Measurements from ENCODE around the gene SLC35G3. TPM values are rescaled to one million over a fixed set of nuclear protein-coding genes. Genes with fewer than 3 reads are reported as not detected.

SLC35G3 gene
- polyA plus RNA-seq, 2 of the 4 experiments (the other 2 are of a cell fraction), result not detected

GRCh38 chr17:35148144-35148543 lies 46.0 kb downstream of the SLC35G3 start (continued):
- TF ChIP-seq BCL3 (IDR thresholded peaks at IDR 0.05) (no peak), NFE2L2 (conservative IDR thresholded peaks at IDR 0.05; ENCODE audit: low read length) (no peak), MYC (IDR thresholded peaks at IDR 0.05; ENCODE audit: borderline replicate concordance, low read length) (no peak), HOXB13 (CRISPR knock-in tag; IDR thresholded peaks at IDR 0.05; ENCODE audit: low read depth) (no peak), BHLHE40 (IDR thresholded peaks at IDR 0.05; ENCODE audit: low read depth, low read length) (no peak)

- Histone ChIP-seq H3K4me3 (no peak within 1 kb of the TSS), H3K9me3 (no peaks in the 10 kb centered on the region), H3K4me2 (no peak within 1 kb of the TSS), H3K4me1 (no peaks in the 10 kb centered on the region), H3K27ac (no peak within 1 kb of the TSS)
- WGBS (ENCODE audit: missing lambda C conversion rate), result 78% methylated on average over 4 of the region's 4 CpGs
- ATAC-seq (no peak), FAIRE-seq (no peak), DNase-seq (ENCODE audit: low read depth in 1 of 2, low spot score in 1 of 2) (no peak)
- ChIA-PET POLR2A (interaction anchor here (1.2 to 1.5 kb wide), 2 partner anchors 15 to 166 kb away, joined by 3 read pairs; no protein-coding TSS in a partner anchor), CTCF (interaction anchor here (0.7 to 3.6 kb wide), 7 partner anchors 13 to 392 kb away, joined by 3 to 17 read pairs (median 4); partner anchors contain the start of gene RAD51D)
- TF ChIP-seq HES2 (IDR thresholded peaks at IDR 0.05), result no peak
- TF ChIP-seq CBX8 (IDR thresholded peaks at IDR 0.05), result no peak
- TF ChIP-seq GATA3 (IDR thresholded peaks at IDR 0.05; ENCODE audit: borderline replicate concordance), result no peak
- no peak for TF ChIP-seq HMGXB4 (CRISPR knock-in tag; IDR thresholded peaks at IDR 0.05; ENCODE audit: borderline replicate concordance)
- no peak for TF ChIP-seq E2F6 (IDR thresholded peaks at IDR 0.05; ENCODE audit: borderline replicate concordance, low read depth)
- TF ChIP-seq NPAS2 (CRISPR knock-in tag; IDR thresholded peaks at IDR 0.05; ENCODE audit: borderline replicate concordance), result no peak
- no peak for TF ChIP-seq HDAC2 (IDR thresholded peaks at IDR 0.05)
- TF ChIP-seq USF2 (IDR thresholded peaks at IDR 0.05), result no peak
- TF ChIP-seq SREBF2 (IDR thresholded peaks at IDR 0.05), result no peak
- TF ChIP-seq ZC3H11A (IDR thresholded peaks at IDR 0.05), result no peak
- TF ChIP-seq KDM1A (IDR thresholded peaks at IDR 0.05; ENCODE audit: low read depth), result no peak
- TF ChIP-seq RARB (CRISPR knock-in tag; IDR thresholded peaks at IDR 0.05), result no peak
- no peak for TF ChIP-seq FOSL2 (IDR thresholded peaks at IDR 0.05)
- TF ChIP-seq FOSL2 (CRISPR knock-in tag; IDR thresholded peaks at IDR 0.05), result no peak
- TF ChIP-seq HOXA7 (CRISPR knock-in tag; IDR thresholded peaks at IDR 0.05), result no peak
- no peak for TF ChIP-seq SMC3 (IDR thresholded peaks at IDR 0.05)
These were observed 46.8 kb downstream of the SLC35G3 start, which contains the start of gene UNC45B for GRCh38 chr17:35147375-35147905. Gene UNC45B, plus strand, starts transcription at chr17:35147817. Its CDS starts 447 bp downstream, at chr17:35148264.
